Erythroblast (primary cell): ENCODE results near the gene RPL22L1.

Experiments used
- GATA1 ChIP-seq: IDR thresholded peaks from 2 replicates; pipeline ENCODE4 v1.6.1; 2011; ENCODE audit warnings: low read depth, mild to moderate bottlenecking, control low read depth, low read length, moderate library complexity
- POLR2A ChIP-seq: IDR thresholded peaks from 2 replicates; pipeline ENCODE4 v1.6.1; 2011; ENCODE audit warnings: mild to moderate bottlenecking, low read length

DNA sequence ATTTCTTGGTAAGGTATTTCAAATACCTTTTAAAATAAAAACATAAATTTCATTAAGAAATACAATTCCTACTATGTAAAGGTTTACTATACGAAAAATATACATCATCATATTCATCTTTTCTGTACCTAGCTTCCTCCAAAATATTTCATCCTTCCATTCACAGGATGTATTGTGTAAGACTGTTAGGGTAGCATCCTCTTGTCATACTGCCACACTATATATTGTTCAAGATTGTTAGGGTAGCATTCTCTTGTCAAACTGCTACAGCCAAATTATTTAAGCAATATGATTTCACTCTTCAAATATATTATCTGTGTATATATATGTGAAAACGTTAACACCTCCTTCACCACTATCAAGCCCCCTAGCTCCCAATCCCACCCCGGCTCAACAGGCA, 3.5 kb downstream of the RPL22L1 start:
- TF ChIP-seq POLR2A (no peak), GATA1 (no peak)
